Fibroblast of villous mesenchyme (primary cell): Measurements from ENCODE around the gene JAZF1. TPM values are rescaled to one million over a fixed set of nuclear protein-coding genes. Genes with fewer than 3 reads are reported as not detected.

Source experiments
- DNase-seq: peaks from one replicate; pipeline ENCODE4 v3.0.0-alpha.2; 2010; ENCODE audit warnings: low read depth
- H3K4me3 ChIP-seq: 2 replicates; pipeline ENCODE4 v1.5.1; 2011; ENCODE audit warnings: low read depth, mild to moderate bottlenecking, low read length
- CTCF ChIP-seq: IDR thresholded peaks from 2 replicates; pipeline ENCODE4 v1.5.1; 2012; ENCODE audit warnings: low read depth, mild to moderate bottlenecking, low read length; ENCODE audit not compliant: insufficient read depth
- total RNA-seq: library from RNA; depleted of rRNA; stranded (reverse); fragments of >200 nt; gene quantifications from 2 replicates; pipeline ENCODE4 v1.2.3, GENCODE V29; 2012

JAZF1 gene
- total RNA-seq, 1 donor = 38.4 TPM

GRCh38 chr7:28037220-28038010, 143.2 kb downstream of the JAZF1 start:
- DNase-seq = peak; percentile 97
- TF ChIP-seq CTCF = no peak
- H3K4me3 ChIP-seq = peak overlapping the region; percentile 19

GRCh38 chr7:28036696-28037095, 143.9 kb downstream of the JAZF1 start:
- no peak overlapping the region for H3K4me3 ChIP-seq
- TF ChIP-seq CTCF = no peak
- no peak for DNase-seq

GRCh38 chr7:28033386-28033785, 147.2 kb downstream of the JAZF1 start:
- no peak overlapping the region for H3K4me3 ChIP-seq
- no peak for DNase-seq
- TF ChIP-seq CTCF = no peak

- no peak for DNase-seq
- TF ChIP-seq CTCF = peak; percentile 30
- H3K4me3 ChIP-seq = no peak overlapping the region
These were observed 147.7 kb downstream of the JAZF1 start for GRCh38 chr7:28032738-28033380.

- no peak overlapping the region for H3K4me3 ChIP-seq
- DNase-seq = no peak
- TF ChIP-seq CTCF = no peak
These were observed 151.5 kb downstream of the JAZF1 start for GRCh38 chr7:28029051-28029450.

- H3K4me3 ChIP-seq = no peak overlapping the region
- no peak for DNase-seq
- TF ChIP-seq CTCF = no peak
These were observed 152.1 kb downstream of the JAZF1 start for GRCh38 chr7:28028471-28028870.
